ENCODE measurements around the gene LRRC61. TPM values are rescaled to one million over a fixed set of nuclear protein-coding genes. Genes with fewer than 3 reads are reported as not detected.
A peak's percentile ranks its signal among the peaks of the same experiment; 100 is the strongest.

Gene LRRC61
- total and polyA plus RNA-seq, 2 experiments from 2014 or later, result 34.7 to 75.2 TPM

DNA sequence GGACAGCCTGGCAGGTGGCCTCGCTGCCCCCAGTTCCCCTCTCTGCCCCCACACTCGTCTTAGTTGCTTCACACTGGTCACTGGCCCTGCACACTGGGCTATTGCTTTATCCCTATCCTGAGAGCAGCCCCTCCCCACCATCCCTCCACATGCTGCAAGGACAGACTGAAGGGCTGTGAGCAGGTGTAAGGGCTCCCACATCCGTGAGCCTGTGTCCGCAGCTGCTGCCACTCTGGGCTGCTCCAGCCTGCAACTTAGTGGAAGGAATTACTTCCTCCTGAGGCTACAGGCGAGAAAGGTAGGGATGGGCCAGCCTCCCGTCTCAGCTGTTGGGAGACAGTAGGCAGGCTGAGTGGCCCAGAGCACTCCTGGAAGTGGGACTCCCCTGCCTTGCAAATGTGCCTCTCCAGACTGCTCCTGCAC is 14.5 kb downstream of the LRRC61 start:
- Mint-ChIP-seq H3K27ac (no peak overlapping the region), H3K36me3 (ENCODE audit: low read depth) (peaks cover 60% of the 10 kb centered on the region), H3K9me3 (peaks cover 2% of the 10 kb centered on the region; the same call in 1 of the 3 replicates), H3K4me3 (peak overlapping the region; percentile 23; the same call in 1 of the 3 replicates), H3K27me3 (ENCODE audit: insufficient read depth, low read depth, poor library complexity) (peaks cover 34% of the 10 kb centered on the region), H3K4me1 (peaks cover 73% of the 10 kb centered on the region)
- H3K4me1 ChIP-seq (ENCODE audit: insufficient read depth), result peaks cover 45% of the 10 kb centered on the region
- H3K4me2 ChIP-seq, result no peak overlapping the region
- ATAC-seq, result no peak
- peaks cover 22% of the 10 kb centered on the region for H3F3A ChIP-seq (replicated peaks; ENCODE audit: low read depth)
- H3K27ac ChIP-seq (ENCODE audit: low read depth), result peak overlapping the region; percentile 39; the same call in 1 of the 2 replicates
- TF ChIP-seq, protein P1, sequence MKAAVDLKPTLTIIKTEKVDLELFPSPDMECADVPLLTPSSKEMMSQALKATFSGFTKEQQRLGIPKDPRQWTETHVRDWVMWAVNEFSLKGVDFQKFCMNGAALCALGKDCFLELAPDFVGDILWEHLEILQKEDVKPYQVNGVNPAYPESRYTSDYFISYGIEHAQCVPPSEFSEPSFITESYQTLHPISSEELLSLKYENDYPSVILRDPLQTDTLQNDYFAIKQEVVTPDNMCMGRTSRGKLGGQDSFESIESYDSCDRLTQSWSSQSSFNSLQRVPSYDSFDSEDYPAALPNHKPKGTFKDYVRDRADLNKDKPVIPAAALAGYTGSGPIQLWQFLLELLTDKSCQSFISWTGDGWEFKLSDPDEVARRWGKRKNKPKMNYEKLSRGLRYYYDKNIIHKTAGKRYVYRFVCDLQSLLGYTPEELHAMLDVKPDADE (IDR thresholded peaks at IDR 0.05), result no peak
- TF ChIP-seq, protein P2, sequence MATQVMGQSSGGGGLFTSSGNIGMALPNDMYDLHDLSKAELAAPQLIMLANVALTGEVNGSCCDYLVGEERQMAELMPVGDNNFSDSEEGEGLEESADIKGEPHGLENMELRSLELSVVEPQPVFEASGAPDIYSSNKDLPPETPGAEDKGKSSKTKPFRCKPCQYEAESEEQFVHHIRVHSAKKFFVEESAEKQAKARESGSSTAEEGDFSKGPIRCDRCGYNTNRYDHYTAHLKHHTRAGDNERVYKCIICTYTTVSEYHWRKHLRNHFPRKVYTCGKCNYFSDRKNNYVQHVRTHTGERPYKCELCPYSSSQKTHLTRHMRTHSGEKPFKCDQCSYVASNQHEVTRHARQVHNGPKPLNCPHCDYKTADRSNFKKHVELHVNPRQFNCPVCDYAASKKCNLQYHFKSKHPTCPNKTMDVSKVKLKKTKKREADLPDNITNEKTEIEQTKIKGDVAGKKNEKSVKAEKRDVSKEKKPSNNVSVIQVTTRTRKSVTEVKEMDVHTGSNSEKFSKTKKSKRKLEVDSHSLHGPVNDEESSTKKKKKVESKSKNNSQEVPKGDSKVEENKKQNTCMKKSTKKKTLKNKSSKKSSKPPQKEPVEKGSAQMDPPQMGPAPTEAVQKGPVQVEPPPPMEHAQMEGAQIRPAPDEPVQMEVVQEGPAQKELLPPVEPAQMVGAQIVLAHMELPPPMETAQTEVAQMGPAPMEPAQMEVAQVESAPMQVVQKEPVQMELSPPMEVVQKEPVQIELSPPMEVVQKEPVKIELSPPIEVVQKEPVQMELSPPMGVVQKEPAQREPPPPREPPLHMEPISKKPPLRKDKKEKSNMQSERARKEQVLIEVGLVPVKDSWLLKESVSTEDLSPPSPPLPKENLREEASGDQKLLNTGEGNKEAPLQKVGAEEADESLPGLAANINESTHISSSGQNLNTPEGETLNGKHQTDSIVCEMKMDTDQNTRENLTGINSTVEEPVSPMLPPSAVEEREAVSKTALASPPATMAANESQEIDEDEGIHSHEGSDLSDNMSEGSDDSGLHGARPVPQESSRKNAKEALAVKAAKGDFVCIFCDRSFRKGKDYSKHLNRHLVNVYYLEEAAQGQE (IDR thresholded peaks at IDR 0.05; ENCODE audit: unreplicated experiment), result no peak
- TF ChIP-seq JUNB (IDR thresholded peaks at IDR 0.05; ENCODE audit: unreplicated experiment), result no peak
- TF ChIP-seq ZNF114 (CRISPR knock-in tag; IDR thresholded peaks at IDR 0.05), result no peak
- TF ChIP-seq POLR2AphosphoS5 (IDR thresholded peaks at IDR 0.05; ENCODE audit: low read depth), result no peak
- TF ChIP-seq, protein P3, sequence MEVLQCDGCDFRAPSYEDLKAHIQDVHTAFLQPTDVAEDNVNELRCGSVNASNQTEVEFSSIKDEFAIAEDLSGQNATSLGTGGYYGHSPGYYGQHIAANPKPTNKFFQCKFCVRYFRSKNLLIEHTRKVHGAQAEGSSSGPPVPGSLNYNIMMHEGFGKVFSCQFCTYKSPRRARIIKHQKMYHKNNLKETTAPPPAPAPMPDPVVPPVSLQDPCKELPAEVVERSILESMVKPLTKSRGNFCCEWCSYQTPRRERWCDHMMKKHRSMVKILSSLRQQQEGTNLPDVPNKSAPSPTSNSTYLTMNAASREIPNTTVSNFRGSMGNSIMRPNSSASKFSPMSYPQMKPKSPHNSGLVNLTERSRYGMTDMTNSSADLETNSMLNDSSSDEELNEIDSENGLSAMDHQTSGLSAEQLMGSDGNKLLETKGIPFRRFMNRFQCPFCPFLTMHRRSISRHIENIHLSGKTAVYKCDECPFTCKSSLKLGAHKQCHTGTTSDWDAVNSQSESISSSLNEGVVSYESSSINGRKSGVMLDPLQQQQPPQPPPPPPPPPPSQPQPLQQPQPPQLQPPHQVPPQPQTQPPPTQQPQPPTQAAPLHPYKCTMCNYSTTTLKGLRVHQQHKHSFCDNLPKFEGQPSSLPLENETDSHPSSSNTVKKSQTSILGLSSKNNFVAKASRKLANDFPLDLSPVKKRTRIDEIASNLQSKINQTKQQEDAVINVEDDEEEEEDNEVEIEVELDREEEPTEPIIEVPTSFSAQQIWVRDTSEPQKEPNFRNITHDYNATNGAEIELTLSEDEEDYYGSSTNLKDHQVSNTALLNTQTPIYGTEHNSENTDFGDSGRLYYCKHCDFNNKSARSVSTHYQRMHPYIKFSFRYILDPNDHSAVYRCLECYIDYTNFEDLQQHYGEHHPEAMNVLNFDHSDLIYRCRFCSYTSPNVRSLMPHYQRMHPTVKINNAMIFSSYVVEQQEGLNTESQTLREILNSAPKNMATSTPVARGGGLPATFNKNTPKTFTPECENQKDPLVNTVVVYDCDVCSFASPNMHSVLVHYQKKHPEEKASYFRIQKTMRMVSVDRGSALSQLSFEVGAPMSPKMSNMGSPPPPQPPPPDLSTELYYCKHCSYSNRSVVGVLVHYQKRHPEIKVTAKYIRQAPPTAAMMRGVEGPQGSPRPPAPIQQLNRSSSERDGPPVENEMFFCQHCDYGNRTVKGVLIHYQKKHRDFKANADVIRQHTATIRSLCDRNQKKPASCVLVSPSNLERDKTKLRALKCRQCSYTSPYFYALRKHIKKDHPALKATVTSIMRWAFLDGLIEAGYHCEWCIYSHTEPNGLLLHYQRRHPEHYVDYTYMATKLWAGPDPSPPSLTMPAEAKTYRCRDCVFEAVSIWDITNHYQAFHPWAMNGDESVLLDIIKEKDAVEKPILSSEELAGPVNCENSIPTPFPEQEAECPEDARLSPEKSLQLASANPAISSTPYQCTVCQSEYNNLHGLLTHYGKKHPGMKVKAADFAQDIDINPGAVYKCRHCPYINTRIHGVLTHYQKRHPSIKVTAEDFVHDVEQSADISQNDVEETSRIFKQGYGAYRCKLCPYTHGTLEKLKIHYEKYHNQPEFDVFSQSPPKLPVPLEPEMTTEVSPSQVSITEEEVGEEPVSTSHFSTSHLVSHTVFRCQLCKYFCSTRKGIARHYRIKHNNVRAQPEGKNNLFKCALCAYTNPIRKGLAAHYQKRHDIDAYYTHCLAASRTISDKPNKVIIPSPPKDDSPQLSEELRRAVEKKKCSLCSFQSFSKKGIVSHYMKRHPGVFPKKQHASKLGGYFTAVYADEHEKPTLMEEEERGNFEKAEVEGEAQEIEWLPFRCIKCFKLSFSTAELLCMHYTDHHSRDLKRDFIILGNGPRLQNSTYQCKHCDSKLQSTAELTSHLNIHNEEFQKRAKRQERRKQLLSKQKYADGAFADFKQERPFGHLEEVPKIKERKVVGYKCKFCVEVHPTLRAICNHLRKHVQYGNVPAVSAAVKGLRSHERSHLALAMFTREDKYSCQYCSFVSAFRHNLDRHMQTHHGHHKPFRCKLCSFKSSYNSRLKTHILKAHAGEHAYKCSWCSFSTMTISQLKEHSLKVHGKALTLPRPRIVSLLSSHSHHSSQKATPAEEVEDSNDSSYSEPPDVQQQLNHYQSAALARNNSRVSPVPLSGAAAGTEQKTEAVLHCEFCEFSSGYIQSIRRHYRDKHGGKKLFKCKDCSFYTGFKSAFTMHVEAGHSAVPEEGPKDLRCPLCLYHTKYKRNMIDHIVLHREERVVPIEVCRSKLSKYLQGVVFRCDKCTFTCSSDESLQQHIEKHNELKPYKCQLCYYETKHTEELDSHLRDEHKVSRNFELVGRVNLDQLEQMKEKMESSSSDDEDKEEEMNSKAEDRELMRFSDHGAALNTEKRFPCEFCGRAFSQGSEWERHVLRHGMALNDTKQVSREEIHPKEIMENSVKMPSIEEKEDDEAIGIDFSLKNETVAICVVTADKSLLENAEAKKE (CRISPR knock-in tag; IDR thresholded peaks at IDR 0.05), result no peak
- no peak for TF ChIP-seq CREB1 (CRISPR knock-in tag; IDR thresholded peaks at IDR 0.05; ENCODE audit: low read depth)
- TF ChIP-seq, protein P4, sequence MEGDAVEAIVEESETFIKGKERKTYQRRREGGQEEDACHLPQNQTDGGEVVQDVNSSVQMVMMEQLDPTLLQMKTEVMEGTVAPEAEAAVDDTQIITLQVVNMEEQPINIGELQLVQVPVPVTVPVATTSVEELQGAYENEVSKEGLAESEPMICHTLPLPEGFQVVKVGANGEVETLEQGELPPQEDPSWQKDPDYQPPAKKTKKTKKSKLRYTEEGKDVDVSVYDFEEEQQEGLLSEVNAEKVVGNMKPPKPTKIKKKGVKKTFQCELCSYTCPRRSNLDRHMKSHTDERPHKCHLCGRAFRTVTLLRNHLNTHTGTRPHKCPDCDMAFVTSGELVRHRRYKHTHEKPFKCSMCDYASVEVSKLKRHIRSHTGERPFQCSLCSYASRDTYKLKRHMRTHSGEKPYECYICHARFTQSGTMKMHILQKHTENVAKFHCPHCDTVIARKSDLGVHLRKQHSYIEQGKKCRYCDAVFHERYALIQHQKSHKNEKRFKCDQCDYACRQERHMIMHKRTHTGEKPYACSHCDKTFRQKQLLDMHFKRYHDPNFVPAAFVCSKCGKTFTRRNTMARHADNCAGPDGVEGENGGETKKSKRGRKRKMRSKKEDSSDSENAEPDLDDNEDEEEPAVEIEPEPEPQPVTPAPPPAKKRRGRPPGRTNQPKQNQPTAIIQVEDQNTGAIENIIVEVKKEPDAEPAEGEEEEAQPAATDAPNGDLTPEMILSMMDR (conservative IDR thresholded peaks at IDR 0.05; ENCODE audit: low read depth in 2 of 2), result no peak
- no peak for TF ChIP-seq ZNF331 (CRISPR knock-in tag; IDR thresholded peaks at IDR 0.05; ENCODE audit: low read depth)
- no peak for TF ChIP-seq EZH2 (IDR thresholded peaks at IDR 0.05; ENCODE audit: low read depth, unreplicated experiment)
- TF ChIP-seq STAT1 (IDR thresholded peaks at IDR 0.05; ENCODE audit: unreplicated experiment), result no peak
- no peak for TF ChIP-seq NANOG (IDR thresholded peaks at IDR 0.05; ENCODE audit: borderline replicate concordance)
- no peak for TF ChIP-seq EZH2phosphoT487 (IDR thresholded peaks at IDR 0.05; ENCODE audit: unreplicated experiment)
- peaks cover 4% of the 10 kb centered on the region; the same call in 1 of the 2 replicates for H3K36me3 ChIP-seq (ENCODE audit: insufficient read depth)
- no peaks in the 10 kb centered on the region for H3K9me2 ChIP-seq (ENCODE audit: insufficient read depth)
- peaks cover 10% of the 10 kb centered on the region for H3K27me3 ChIP-seq (ENCODE audit: insufficient read depth)
- H3K79me2 ChIP-seq (replicated peaks; ENCODE audit: insufficient read depth), result peaks cover 32% of the 10 kb centered on the region
- DNase-seq (ENCODE audit: low spot score), result no peak
- H2AFZ ChIP-seq, result no peak overlapping the region
- H4K20me1 ChIP-seq (replicated peaks; ENCODE audit: insufficient read depth), result no peaks in the 10 kb centered on the region; the same call in 1 of the 2 replicates
- no peak overlapping the region for H3K4me3 ChIP-seq
